Cerebellar nuclear complex (tissue), 1 donor: Measurements from ENCODE around the gene FAM209A.
"Not testable (repeated sequence)": the region's sequence is repeated elsewhere in the genome, so short reads cannot be mapped to it uniquely, and the experiment has no call there.

Source experiments
- DNase-seq, 2 experiments: peaks; one replicate each; lab custom pipeline; 2025; lab: John Stamatoyannopoulos, UW

The FAM209A gene

DNA sequence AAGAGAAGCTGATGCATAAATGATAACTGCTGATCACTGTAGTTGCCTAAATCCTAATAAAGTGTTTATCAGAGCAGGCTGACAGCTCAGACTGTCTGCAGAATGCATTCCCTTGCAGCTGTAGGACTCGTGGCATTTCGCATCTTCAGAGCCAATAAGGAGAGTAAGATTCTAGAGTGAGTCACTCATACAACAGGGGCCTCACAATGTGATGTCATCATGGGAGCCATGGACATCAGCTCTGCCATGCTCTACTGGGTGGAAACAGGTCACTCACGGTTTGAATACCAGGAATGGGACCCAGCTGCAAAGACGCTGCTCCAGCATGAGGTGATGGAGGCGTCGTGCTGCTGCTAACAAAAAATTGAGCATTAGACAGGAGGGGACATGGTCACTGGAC lies 15.9 kb downstream of the FAM209A start:
- no peak for DNase-seq

DNA sequence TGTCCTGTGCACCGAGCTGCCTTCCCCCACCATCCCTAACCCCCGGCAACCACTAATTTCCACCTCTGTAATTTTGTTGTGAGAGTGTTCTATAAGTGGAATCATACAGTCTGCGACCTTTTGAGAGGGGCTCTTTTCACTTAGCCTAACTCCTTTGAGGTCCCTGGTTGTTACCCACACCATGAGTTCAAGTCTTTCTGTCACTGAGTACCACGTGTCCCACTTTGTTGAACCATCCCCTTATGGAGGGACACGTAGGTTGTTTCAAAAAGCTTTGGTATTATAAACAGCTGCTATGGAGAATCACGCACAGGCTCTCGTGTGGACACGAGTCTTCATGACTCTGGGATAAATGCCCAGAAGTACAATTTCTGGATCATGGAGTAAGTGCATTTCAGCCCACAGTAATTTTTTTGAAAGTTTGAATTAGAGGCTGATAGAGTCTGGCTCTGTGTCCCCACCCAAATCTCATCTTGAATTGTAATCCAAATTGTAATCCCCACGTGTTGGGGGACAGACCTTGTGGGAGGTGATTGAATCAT lies 18.0 kb downstream of the FAM209A start:
- no peak for DNase-seq

- no peak for DNase-seq
These were observed 27.0 kb downstream of the FAM209A start for GRCh38 chr20:56551571-56551970.

- DNase-seq, result no peak
These were observed 28.5 kb downstream of the FAM209A start for GRCh38 chr20:56552911-56553629.

DNA sequence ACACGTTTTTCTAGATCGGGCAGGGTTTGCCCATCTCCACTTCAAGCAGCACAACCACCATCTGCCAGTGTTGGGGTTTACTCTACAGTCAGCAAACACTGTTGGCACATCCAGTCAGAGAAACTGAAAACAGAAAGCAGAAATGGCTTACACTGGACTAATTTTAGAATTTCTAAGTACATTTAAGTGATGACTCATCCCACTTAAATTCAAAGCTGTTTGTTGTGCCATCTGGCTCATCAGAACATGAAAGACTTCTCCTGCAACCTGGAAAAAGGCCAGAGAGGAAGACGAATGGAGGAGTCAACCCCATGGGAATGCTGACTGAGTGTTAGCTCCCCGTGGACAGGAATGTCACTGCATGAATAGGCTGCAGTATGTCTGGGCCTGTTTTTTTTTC lies 30.3 kb downstream of the FAM209A start:
- DNase-seq, result no peak

DNA sequence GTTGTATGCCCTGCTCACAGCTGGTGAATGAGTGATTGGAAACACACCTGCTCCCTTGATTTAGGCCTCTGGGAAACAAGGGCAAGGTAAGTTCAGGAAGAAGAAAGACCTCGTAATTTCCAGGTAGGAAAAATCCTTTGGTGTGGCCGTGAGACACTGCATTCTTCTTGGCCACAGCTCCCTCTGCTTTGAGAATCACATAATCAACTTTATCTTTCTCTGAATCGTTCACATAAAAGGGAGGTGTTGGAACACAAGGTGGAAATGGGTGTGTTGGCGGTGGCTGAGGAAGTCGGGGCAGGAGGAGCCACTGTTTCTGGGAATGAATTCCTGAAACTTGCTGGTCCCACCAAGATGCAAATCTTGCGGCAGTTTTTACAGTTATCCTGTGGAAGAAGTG lies 34.4 kb downstream of the FAM209A start:
- DNase-seq, result no peak

- not testable (repeated sequence) for DNase-seq
These were observed 40.0 kb downstream of the FAM209A start for GRCh38 chr20:56564526-56564925.

DNA sequence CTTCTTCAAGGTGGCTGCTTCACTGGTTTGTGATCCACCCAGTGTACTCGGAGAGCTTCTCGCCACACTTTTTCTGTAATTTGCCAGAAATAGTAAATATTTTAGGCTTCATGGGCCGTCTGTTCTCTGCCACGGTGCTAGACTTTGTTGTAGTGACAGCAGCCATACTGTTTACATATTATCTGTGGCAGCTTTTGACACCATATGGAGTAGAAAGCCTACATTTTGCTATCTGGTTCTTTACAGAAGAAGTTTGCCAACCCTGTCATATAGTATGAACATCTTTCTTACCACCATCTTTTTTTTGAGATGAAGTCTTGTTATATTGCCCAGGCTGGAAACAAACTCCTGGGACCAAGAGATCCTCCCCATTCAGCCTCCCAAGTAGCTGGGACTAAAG lies 41.0 kb downstream of the FAM209A start:
- no peak for DNase-seq

DNA sequence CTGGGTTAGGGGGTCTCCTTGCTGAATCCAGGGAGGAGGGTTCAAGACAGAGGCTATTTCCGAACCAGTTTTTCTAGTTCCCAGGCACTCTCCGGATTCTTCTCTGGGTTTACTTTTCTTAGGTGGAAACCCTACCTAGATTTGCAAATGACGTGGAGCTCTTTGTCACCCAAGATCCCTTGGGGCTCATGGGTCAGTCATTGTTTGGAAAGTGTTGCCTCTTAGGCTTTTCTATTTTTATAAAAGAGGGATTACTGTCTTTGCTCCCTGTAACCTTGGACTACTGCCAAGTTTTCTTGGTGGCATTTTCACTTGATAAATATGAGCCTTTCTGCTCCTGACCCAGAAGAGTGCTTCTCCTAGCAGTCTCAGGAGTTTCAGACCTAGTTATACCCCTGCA lies 42.1 kb downstream of the FAM209A start:
- no peak for DNase-seq

DNA sequence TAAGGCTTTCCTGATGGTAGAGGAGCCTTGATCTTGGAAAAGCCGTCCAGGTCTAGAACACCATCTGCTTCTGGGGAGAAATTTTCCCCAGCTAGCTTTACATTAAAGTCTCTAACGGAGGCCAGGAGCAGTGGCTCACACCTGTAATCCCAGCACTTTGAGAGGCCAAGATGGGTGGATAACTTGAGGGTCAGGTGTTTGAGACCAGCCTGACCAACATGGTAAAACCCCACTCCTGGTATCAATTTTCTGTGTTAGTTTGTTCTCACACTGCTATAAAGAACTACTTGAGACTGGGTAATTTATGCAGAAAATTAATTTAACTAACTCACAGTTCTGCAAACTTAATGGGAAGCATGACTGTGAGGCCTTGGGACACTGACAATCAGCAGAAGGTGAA lies 46.3 kb downstream of the FAM209A start:
- no peak for DNase-seq

GRCh38 chr20:56572172-56572571 lies 47.6 kb downstream of the FAM209A start:
- DNase-seq, result no peak

DNA sequence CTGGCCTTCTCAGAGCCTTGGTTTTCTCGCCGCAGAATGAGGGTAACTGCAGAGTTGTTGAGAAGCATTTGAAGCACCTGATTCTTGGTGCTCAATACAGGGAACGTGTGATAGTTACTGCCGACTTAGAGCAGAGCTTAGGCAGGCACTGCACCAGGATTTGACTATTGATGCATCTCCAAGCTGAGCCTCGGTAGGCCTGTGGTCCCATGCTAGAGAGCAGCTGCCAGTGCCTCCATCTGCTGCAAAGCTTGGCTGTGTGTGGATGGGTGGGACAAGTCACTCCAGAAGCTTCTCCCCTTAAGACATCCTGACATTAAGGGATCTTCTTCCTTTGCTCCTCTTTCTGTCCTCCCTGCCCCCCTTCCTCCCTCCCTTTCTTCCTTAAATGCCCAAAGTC lies 49.4 kb downstream of the FAM209A start:
- no peak for DNase-seq

- no peak for DNase-seq
These were observed 50.1 kb downstream of the FAM209A start for GRCh38 chr20:56574531-56575142.

DNA sequence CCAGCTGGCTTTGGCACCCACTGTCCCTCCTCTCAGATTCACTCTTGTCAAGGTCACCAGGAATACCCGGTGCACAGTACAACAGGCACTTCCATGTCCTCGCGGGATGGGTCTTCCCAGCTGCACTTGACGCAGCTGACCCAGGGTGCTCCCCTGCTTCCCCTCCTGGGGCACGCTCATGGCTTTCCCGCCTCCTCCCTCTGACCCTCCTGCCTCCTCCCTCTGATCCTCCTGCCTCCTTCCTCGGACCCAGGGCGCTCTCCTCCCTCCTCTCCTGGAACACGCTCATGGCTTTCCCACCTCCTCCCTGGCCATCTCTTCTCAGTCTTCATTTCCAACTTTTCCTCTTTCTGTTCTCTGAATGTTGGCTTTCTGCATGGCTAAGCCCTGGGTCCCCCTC lies 50.6 kb downstream of the FAM209A start:
- no peak for DNase-seq
